AG10803 (cell line): ENCODE measurements around the gene RBM48.
A peak's percentile ranks its signal among the peaks of the same experiment; 100 is the strongest.

Source experiments
- DNase-seq: peaks from one replicate; pipeline ENCODE4 v3.0.0; 2010; ENCODE audit warnings: low read depth
- H3K4me3 ChIP-seq: 2 replicates; pipeline ENCODE4 v1.5.1; 2011; ENCODE audit warnings: mild to moderate bottlenecking, low read length, control low read depth
- CTCF ChIP-seq: conservative IDR thresholded peaks from 2 replicates; pipeline ENCODE4 v1.5.1; 2011; ENCODE audit warnings: mild to moderate bottlenecking, low read length, control low read depth, inconsistent platforms

The RBM48 gene

GRCh38 chr7:92567460-92567859 lies 38.9 kb downstream of the RBM48 start:
- DNase-seq: no peak
- no peak overlapping the region for H3K4me3 ChIP-seq
- TF ChIP-seq CTCF: no peak

- H3K4me3 ChIP-seq: no peak overlapping the region
- TF ChIP-seq CTCF: no peak
- DNase-seq: peak; percentile 11
Observed at GRCh38 chr7:92569137-92569536, 40.5 kb downstream of the RBM48 start.

- DNase-seq: no peak
- no peak overlapping the region for H3K4me3 ChIP-seq
- no peak for TF ChIP-seq CTCF
Observed at GRCh38 chr7:92576296-92576695, 47.7 kb downstream of the RBM48 start.

- no peak for TF ChIP-seq CTCF
- H3K4me3 ChIP-seq: no peak overlapping the region
- DNase-seq: no peak
Observed at GRCh38 chr7:92582948-92583347, 54.4 kb downstream of the RBM48 start.

GRCh38 chr7:92584953-92585352 lies 56.4 kb downstream of the RBM48 start:
- no peak for DNase-seq
- no peak overlapping the region for H3K4me3 ChIP-seq
- no peak for TF ChIP-seq CTCF

- TF ChIP-seq CTCF: no peak
- peak; percentile 48 for DNase-seq
- no peak overlapping the region for H3K4me3 ChIP-seq
Observed at GRCh38 chr7:92586403-92586802, 57.8 kb downstream of the RBM48 start.

- no peak for DNase-seq
- H3K4me3 ChIP-seq: no peak overlapping the region
- TF ChIP-seq CTCF: no peak
Observed at GRCh38 chr7:92586841-92587240, 58.2 kb downstream of the RBM48 start.
